Progenitor cell of endocrine pancreas (in vitro differentiated cells): ENCODE data around the gene FHOD3. TPM values are rescaled to one million over a fixed set of nuclear protein-coding genes. Genes with fewer than 3 reads are reported as not detected.

Experiments used
- DNase-seq: peaks from one replicate; pipeline ENCODE4 v3.0.0; 2021; ENCODE audit warnings: low spot score; ENCODE audit not compliant: unreplicated experiment
- H3K27ac Mint-ChIP-seq: 2 replicates; pipeline ENCODE4 v1.8.0; 2021; ENCODE audit warnings: mild to moderate bottlenecking, moderate library complexity, mixed read lengths
- H3K27me3 Mint-ChIP-seq: 2 replicates; pipeline ENCODE4 v1.8.0; 2021; ENCODE audit warnings: mixed read lengths
- H3K36me3 Mint-ChIP-seq: 2 replicates; pipeline ENCODE4 v1.8.0; 2022; ENCODE audit warnings: mixed read lengths; ENCODE audit not compliant: insufficient read depth
- H3K4me1 Mint-ChIP-seq: 2 replicates; pipeline ENCODE4 v1.8.0; 2021; ENCODE audit warnings: low read depth, mixed read lengths
- H3K4me3 Mint-ChIP-seq: 2 replicates; pipeline ENCODE4 v1.8.0; 2021; ENCODE audit warnings: low read depth, mild to moderate bottlenecking, moderate library complexity, mixed read lengths
- H3K9me3 Mint-ChIP-seq: 2 replicates; pipeline ENCODE4 v1.8.0; 2021; ENCODE audit warnings: low read depth, mixed read lengths
- CTCF ChIP-seq: fragments of 200-600 bp; sonication (generic); IDR thresholded peaks from one replicate; pipeline ENCODE4 v1.5.0; 2021; ENCODE audit warnings: antibody characterized with exemption, mild to moderate bottlenecking; ENCODE audit not compliant: unreplicated experiment
- total RNA-seq: library from RNA; stranded (reverse); gene quantifications from 2 replicates; pipeline ENCODE4 v1.2.1, GENCODE V29; 2021

The FHOD3 gene
- total RNA-seq, 1 donor from 2014 or later, result 1.6 TPM

DNA sequence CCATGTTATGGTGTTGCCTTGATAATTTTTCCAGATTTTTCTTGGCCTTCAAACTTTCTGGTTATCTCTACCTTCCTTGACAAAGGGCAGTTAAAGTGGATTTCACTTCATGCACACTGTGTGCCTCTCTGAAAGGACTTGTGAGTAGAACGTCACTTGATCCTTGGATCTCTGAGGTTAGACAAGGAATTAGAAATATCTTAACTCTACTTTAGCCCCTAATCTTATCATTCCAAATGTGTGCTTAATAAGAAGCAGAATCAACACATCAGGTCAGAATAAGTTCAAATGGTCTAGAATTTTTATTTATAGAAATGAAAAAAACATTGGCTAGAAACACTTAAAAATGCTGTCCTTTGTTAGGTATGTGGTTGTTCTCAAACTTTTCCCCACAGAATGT lies 325.6 kb downstream of the FHOD3 start:
- no peaks in the 10 kb centered on the region for H3K9me3 Mint-ChIP-seq
- no peak overlapping the region for H3K27ac Mint-ChIP-seq
- DNase-seq, result no peak
- H3K36me3 Mint-ChIP-seq, result no peaks in the 10 kb centered on the region
- H3K4me3 Mint-ChIP-seq, result no peak overlapping the region
- H3K4me1 Mint-ChIP-seq, result no peaks in the 10 kb centered on the region
- no peaks in the 10 kb centered on the region for H3K27me3 Mint-ChIP-seq
- TF ChIP-seq CTCF, result no peak

DNA sequence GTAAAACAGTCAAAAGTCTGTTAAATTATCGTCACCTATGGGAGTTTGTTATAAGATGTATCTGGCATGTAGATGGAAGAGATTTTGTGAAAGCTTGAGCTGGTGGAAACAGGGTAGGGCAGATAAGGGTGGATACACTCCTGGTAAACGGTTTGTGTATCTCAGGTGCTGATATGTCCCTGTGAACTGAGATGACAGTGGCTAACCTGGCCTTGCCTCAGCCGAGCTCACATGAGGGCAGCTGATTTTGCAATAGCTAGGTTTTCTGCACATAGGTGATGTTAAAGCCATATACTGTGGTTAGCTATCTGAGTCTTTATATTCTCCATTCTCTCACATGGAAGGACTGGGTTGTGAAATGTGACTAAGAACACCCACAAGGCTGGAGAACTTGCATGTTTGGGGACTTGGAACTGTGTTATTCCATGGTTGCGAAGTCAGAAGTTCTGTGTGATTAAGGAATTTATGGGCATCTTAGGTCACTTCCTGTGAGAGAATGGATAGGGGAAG lies 326.2 kb downstream of the FHOD3 start:
- no peaks in the 10 kb centered on the region for H3K27me3 Mint-ChIP-seq
- DNase-seq, result no peak
- H3K9me3 Mint-ChIP-seq, result no peaks in the 10 kb centered on the region
- no peaks in the 10 kb centered on the region for H3K4me1 Mint-ChIP-seq
- no peak overlapping the region for H3K4me3 Mint-ChIP-seq
- TF ChIP-seq CTCF, result no peak
- H3K36me3 Mint-ChIP-seq, result no peaks in the 10 kb centered on the region
- no peak overlapping the region for H3K27ac Mint-ChIP-seq

- no peak for DNase-seq
- H3K4me1 Mint-ChIP-seq, result no peaks in the 10 kb centered on the region
- no peak overlapping the region for H3K27ac Mint-ChIP-seq
- H3K36me3 Mint-ChIP-seq, result no peaks in the 10 kb centered on the region
- TF ChIP-seq CTCF, result no peak
- H3K4me3 Mint-ChIP-seq, result no peak overlapping the region
- no peaks in the 10 kb centered on the region for H3K9me3 Mint-ChIP-seq
- no peaks in the 10 kb centered on the region for H3K27me3 Mint-ChIP-seq
Observed at GRCh38 chr18:36624451-36625167, 327.1 kb downstream of the FHOD3 start.

DNA sequence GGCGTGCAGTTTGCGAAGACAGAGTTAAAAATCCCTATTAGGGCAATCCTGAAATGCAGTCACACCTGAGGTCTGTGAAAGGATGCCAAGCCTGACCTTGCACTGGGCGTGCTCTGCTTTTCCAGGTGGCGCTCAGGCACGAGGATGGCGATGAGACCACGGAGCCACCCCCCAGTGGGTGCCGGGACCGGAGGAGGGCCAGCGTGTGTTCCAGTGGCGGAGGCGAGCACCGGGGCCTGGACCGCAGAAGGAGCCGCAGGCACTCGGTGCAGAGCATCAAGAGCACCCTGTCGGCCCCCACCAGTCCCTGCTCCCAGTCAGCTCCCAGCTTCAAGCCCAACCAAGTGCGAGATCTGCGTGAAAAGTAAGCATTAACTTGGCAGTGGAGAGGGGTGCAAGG lies 327.9 kb downstream of the FHOD3 start:
- DNase-seq, result no peak
- no peaks in the 10 kb centered on the region for H3K36me3 Mint-ChIP-seq
- no peaks in the 10 kb centered on the region for H3K27me3 Mint-ChIP-seq
- H3K9me3 Mint-ChIP-seq, result no peaks in the 10 kb centered on the region
- TF ChIP-seq CTCF, result no peak
- no peak overlapping the region for H3K4me3 Mint-ChIP-seq
- no peaks in the 10 kb centered on the region for H3K4me1 Mint-ChIP-seq
- no peak overlapping the region for H3K27ac Mint-ChIP-seq

- Mint-ChIP-seq H3K27me3 (no peaks in the 10 kb centered on the region), H3K36me3 (no peaks in the 10 kb centered on the region), H3K4me1 (no peaks in the 10 kb centered on the region), H3K27ac (no peak overlapping the region), H3K9me3 (no peaks in the 10 kb centered on the region), H3K4me3 (no peak overlapping the region)
- TF ChIP-seq CTCF, result no peak
- no peak for DNase-seq
Observed at GRCh38 chr18:36627637-36628036, 330.1 kb downstream of the FHOD3 start.
